Tibial nerve (tissue), 4 donors: ENCODE measurements around the gene PRKAR1B.

Source experiments
- CTCF ChIP-seq, 5 experiments: fragments of 200-600 bp in 3 of 5; fragments of 450-650 bp in 2 of 5; sonication (generic) in 3 of 5; IDR thresholded peaks; one replicate each; pipeline ENCODE4 v1.5.1; 2016 to 2019; ENCODE audit warnings: antibody characterized with exemption in 5 of 5, mild to moderate bottlenecking in 3 of 5, moderate library complexity in 2 of 5
- EP300 ChIP-seq, 2 donors: sonication (generic); formaldehyde crosslinking; IDR thresholded peaks; one replicate each; pipeline ENCODE4 v1.6.1; 2017; ENCODE audit warnings: antibody characterized with exemption in 2 of 2, mild to moderate bottlenecking in 1 of 2

- no peak for TF ChIP-seq CTCF (IDR thresholded peaks at IDR 0.05)
- TF ChIP-seq EP300 (IDR thresholded peaks at IDR 0.05), result no peak
Observed at GRCh38 chr7:650339-651031, 76.6 kb downstream of the PRKAR1B start.
